ENCODE measurements around the gene GALNT18.

GALNT18 gene

GRCh38 chr11:11624204-11624603 is 2.4 kb upstream of the GALNT18 start:
- Histone ChIP-seq H3K36me3 (ENCODE audit: control insufficient read depth, insufficient read depth, low read length) (no peaks in the 10 kb centered on the region), H3K4me3 (ENCODE audit: low read depth, low read length) (no peak overlapping the region), H3K4me1 (ENCODE audit: control insufficient read depth, insufficient read depth, low read length) (peaks cover 22% of the 10 kb centered on the region), H3K27ac (ENCODE audit: low read depth, low read length) (no peak overlapping the region), H3K9me3 (ENCODE audit: control insufficient read depth, insufficient read depth, low read length) (no peaks in the 10 kb centered on the region), H3K27me3 (ENCODE audit: control insufficient read depth, insufficient read depth, low read length) (peaks cover 54% of the 10 kb centered on the region), H3K9ac (ENCODE audit: low read depth, low read length) (no peak overlapping the region)

GRCh38 chr11:11622772-11623171 is 967 bp upstream of the GALNT18 start:
- no peak overlapping the region for H3K9ac ChIP-seq (ENCODE audit: low read depth, low read length)
- H3K27ac ChIP-seq (ENCODE audit: low read depth, low read length) = no peak overlapping the region

GRCh38 chr11:11622340-11622706 is 518 bp upstream of the GALNT18 start:
- peaks cover 45% of the 10 kb centered on the region for H3K27me3 ChIP-seq (ENCODE audit: control insufficient read depth, insufficient read depth, low read length)
- no peak overlapping the region for H3K9ac ChIP-seq (ENCODE audit: low read depth, low read length)
- no peak overlapping the region for H3K27ac ChIP-seq (ENCODE audit: low read depth, low read length)
- peak overlapping the region; percentile 36 for H3K4me3 ChIP-seq (ENCODE audit: low read depth, low read length)
- H3K36me3 ChIP-seq (ENCODE audit: control insufficient read depth, insufficient read depth, low read length) = no peaks in the 10 kb centered on the region
- H3K4me1 ChIP-seq (ENCODE audit: control insufficient read depth, insufficient read depth, low read length) = peaks cover 11% of the 10 kb centered on the region
- no peaks in the 10 kb centered on the region for H3K9me3 ChIP-seq (ENCODE audit: control insufficient read depth, insufficient read depth, low read length)

More at GRCh38 chr11:11622772-11623171, 967 bp upstream of the GALNT18 start:
- Histone ChIP-seq H3K36me3 (ENCODE audit: control insufficient read depth, insufficient read depth, low read length) (no peaks in the 10 kb centered on the region), H3K27me3 (ENCODE audit: control insufficient read depth, insufficient read depth, low read length) (peaks cover 50% of the 10 kb centered on the region), H3K9me3 (ENCODE audit: control insufficient read depth, insufficient read depth, low read length) (no peaks in the 10 kb centered on the region), H3K4me1 (ENCODE audit: control insufficient read depth, insufficient read depth, low read length) (peaks cover 11% of the 10 kb centered on the region), H3K4me3 (ENCODE audit: low read depth, low read length) (no peak overlapping the region)

GRCh38 chr11:11620921-11621572 is 758 bp downstream of the GALNT18 start:
- peaks cover 11% of the 10 kb centered on the region for H3K4me1 ChIP-seq (ENCODE audit: control insufficient read depth, insufficient read depth, low read length)
- H3K4me3 ChIP-seq (ENCODE audit: low read depth, low read length) = peak overlapping the region; percentile 65
- H3K9ac ChIP-seq (ENCODE audit: low read depth, low read length) = 0 out of 2 replicates have a peak overlapping the region, but pooled peaks have one; percentile 10
- H3K27me3 ChIP-seq (ENCODE audit: control insufficient read depth, insufficient read depth, low read length) = peaks cover 44% of the 10 kb centered on the region
- H3K27ac ChIP-seq (ENCODE audit: low read depth, low read length) = no peak overlapping the region
- no peaks in the 10 kb centered on the region for H3K36me3 ChIP-seq (ENCODE audit: control insufficient read depth, insufficient read depth, low read length)
- H3K9me3 ChIP-seq (ENCODE audit: control insufficient read depth, insufficient read depth, low read length) = no peaks in the 10 kb centered on the region

GRCh38 chr11:11620173-11620920 is 1.5 kb downstream of the GALNT18 start:
- peak overlapping the region; percentile 65 for H3K4me3 ChIP-seq (ENCODE audit: low read depth, low read length)
- no peak overlapping the region for H3K27ac ChIP-seq (ENCODE audit: low read depth, low read length)
- H3K27me3 ChIP-seq (ENCODE audit: control insufficient read depth, insufficient read depth, low read length) = peaks cover 38% of the 10 kb centered on the region
- H3K9ac ChIP-seq (ENCODE audit: low read depth, low read length) = no peak overlapping the region
- peaks cover 11% of the 10 kb centered on the region for H3K4me1 ChIP-seq (ENCODE audit: control insufficient read depth, insufficient read depth, low read length)
- no peaks in the 10 kb centered on the region for H3K9me3 ChIP-seq (ENCODE audit: control insufficient read depth, insufficient read depth, low read length)
- no peaks in the 10 kb centered on the region for H3K36me3 ChIP-seq (ENCODE audit: control insufficient read depth, insufficient read depth, low read length)

GRCh38 chr11:11618973-11619435 is 2.8 kb downstream of the GALNT18 start:
- H3K27me3 ChIP-seq (ENCODE audit: control insufficient read depth, insufficient read depth, low read length) = peaks cover 35% of the 10 kb centered on the region
- no peaks in the 10 kb centered on the region for H3K36me3 ChIP-seq (ENCODE audit: control insufficient read depth, insufficient read depth, low read length)
- 0 out of 2 replicates have a peak, but pooled peaks cover 3% of the 10 kb centered on the region for H3K4me1 ChIP-seq (ENCODE audit: control insufficient read depth, insufficient read depth, low read length)
- no peak overlapping the region for H3K9ac ChIP-seq (ENCODE audit: low read depth, low read length)
- no peak overlapping the region for H3K27ac ChIP-seq (ENCODE audit: low read depth, low read length)
- no peaks in the 10 kb centered on the region for H3K9me3 ChIP-seq (ENCODE audit: control insufficient read depth, insufficient read depth, low read length)
- no peak overlapping the region for H3K4me3 ChIP-seq (ENCODE audit: low read depth, low read length)

GRCh38 chr11:11615086-11615485 is 6.7 kb downstream of the GALNT18 start:
- Histone ChIP-seq H3K27me3 (ENCODE audit: control insufficient read depth, insufficient read depth, low read length) (peaks cover 11% of the 10 kb centered on the region), H3K27ac (ENCODE audit: low read depth, low read length) (no peak overlapping the region), H3K9me3 (ENCODE audit: control insufficient read depth, insufficient read depth, low read length) (no peaks in the 10 kb centered on the region), H3K4me1 (ENCODE audit: control insufficient read depth, insufficient read depth, low read length) (no peaks in the 10 kb centered on the region), H3K4me3 (ENCODE audit: low read depth, low read length) (no peak overlapping the region), H3K9ac (ENCODE audit: low read depth, low read length) (no peak overlapping the region), H3K36me3 (ENCODE audit: control insufficient read depth, insufficient read depth, low read length) (no peaks in the 10 kb centered on the region)

GRCh38 chr11:11612439-11612838 is 9.4 kb downstream of the GALNT18 start:
- Histone ChIP-seq H3K9ac (ENCODE audit: low read depth, low read length) (no peak overlapping the region), H3K4me1 (ENCODE audit: control insufficient read depth, insufficient read depth, low read length) (peaks cover 7% of the 10 kb centered on the region; the same call in 1 of the 2 replicates), H3K4me3 (ENCODE audit: low read depth, low read length) (no peak overlapping the region), H3K27me3 (ENCODE audit: control insufficient read depth, insufficient read depth, low read length) (no peaks in the 10 kb centered on the region), H3K9me3 (ENCODE audit: control insufficient read depth, insufficient read depth, low read length) (no peaks in the 10 kb centered on the region), H3K36me3 (ENCODE audit: control insufficient read depth, insufficient read depth, low read length) (no peaks in the 10 kb centered on the region), H3K27ac (ENCODE audit: low read depth, low read length) (no peak overlapping the region)

GRCh38 chr11:11611381-11611780 is 10.4 kb downstream of the GALNT18 start:
- H3K36me3 ChIP-seq (ENCODE audit: control insufficient read depth, insufficient read depth, low read length) = no peaks in the 10 kb centered on the region
- no peak overlapping the region for H3K27ac ChIP-seq (ENCODE audit: low read depth, low read length)
- H3K9ac ChIP-seq (ENCODE audit: low read depth, low read length) = no peak overlapping the region
- H3K9me3 ChIP-seq (ENCODE audit: control insufficient read depth, insufficient read depth, low read length) = no peaks in the 10 kb centered on the region
- H3K4me1 ChIP-seq (ENCODE audit: control insufficient read depth, insufficient read depth, low read length) = peaks cover 8% of the 10 kb centered on the region; the same call in 1 of the 2 replicates
- H3K4me3 ChIP-seq (ENCODE audit: low read depth, low read length) = no peak overlapping the region
- H3K27me3 ChIP-seq (ENCODE audit: control insufficient read depth, insufficient read depth, low read length) = no peaks in the 10 kb centered on the region

- no peak overlapping the region for H3K9ac ChIP-seq (ENCODE audit: low read depth, low read length)
- H3K27ac ChIP-seq (ENCODE audit: low read depth, low read length) = no peak overlapping the region
- no peaks in the 10 kb centered on the region for H3K36me3 ChIP-seq (ENCODE audit: control insufficient read depth, insufficient read depth, low read length)
- peaks cover 8% of the 10 kb centered on the region; the same call in 1 of the 2 replicates for H3K4me1 ChIP-seq (ENCODE audit: control insufficient read depth, insufficient read depth, low read length)
- no peaks in the 10 kb centered on the region for H3K9me3 ChIP-seq (ENCODE audit: control insufficient read depth, insufficient read depth, low read length)
- no peak overlapping the region for H3K4me3 ChIP-seq (ENCODE audit: low read depth, low read length)
- H3K27me3 ChIP-seq (ENCODE audit: control insufficient read depth, insufficient read depth, low read length) = no peaks in the 10 kb centered on the region
These were observed 13.0 kb downstream of the GALNT18 start for GRCh38 chr11:11608783-11609232.

- peaks cover 8% of the 10 kb centered on the region; the same call in 1 of the 2 replicates for H3K4me1 ChIP-seq (ENCODE audit: control insufficient read depth, insufficient read depth, low read length)
- H3K4me3 ChIP-seq (ENCODE audit: low read depth, low read length) = no peak overlapping the region
- H3K36me3 ChIP-seq (ENCODE audit: control insufficient read depth, insufficient read depth, low read length) = no peaks in the 10 kb centered on the region
- H3K9me3 ChIP-seq (ENCODE audit: control insufficient read depth, insufficient read depth, low read length) = no peaks in the 10 kb centered on the region
- no peak overlapping the region for H3K9ac ChIP-seq (ENCODE audit: low read depth, low read length)
- H3K27me3 ChIP-seq (ENCODE audit: control insufficient read depth, insufficient read depth, low read length) = no peaks in the 10 kb centered on the region
- H3K27ac ChIP-seq (ENCODE audit: low read depth, low read length) = no peak overlapping the region
These were observed 14.0 kb downstream of the GALNT18 start for GRCh38 chr11:11607772-11608171.
